IMR-90 (cell line): ENCODE results near the gene AKAP6. TPM values are rescaled to one million over a fixed set of nuclear protein-coding genes. Genes with fewer than 3 reads are reported as not detected.

Source experiments
- ATAC-seq: fragments of 200-7000 bp; cut with Tn5 transposase; 2 replicates; pipeline ENCODE4 v1.9.1; 2020; ENCODE audit warnings: low read depth, mild to moderate bottlenecking, moderate library complexity
- BruUV-seq: library from RNA; stranded (reverse); fragments of 400-500 nt; replicated peaks from 2 replicates; lab custom pipeline; 2021; lab: Mats Ljungman, UMichigan
- CTCF ChIA-PET: fragments of 300-600 bp; formaldehyde crosslinking; extraction: SDS; loops from one replicate; lab custom pipeline; 2021; ENCODE audit warnings: antibody characterized with exemption; lab: Yijun Ruan, JAX
- POLR2A ChIA-PET: fragments of 300-600 bp; sonication (Branson Sonifier 250); formaldehyde crosslinking; loops from one replicate; lab custom pipeline; 2022; ENCODE audit warnings: antibody characterized with exemption; ENCODE audit not compliant: unreplicated experiment; lab: Charles Lee
- DNase-seq: peaks from one replicate; pipeline ENCODE4 v3.0.0; 2013
- H2AFZ ChIP-seq: replicated peaks from 2 replicates; pipeline ENCODE3; 2013; ENCODE audit warnings: low read length, mild to moderate bottlenecking; ENCODE audit not compliant: poor library complexity
- H2AK5ac ChIP-seq: 2 replicates; pipeline ENCODE4 v1.6.1; 2013; ENCODE audit warnings: low read depth, low read length, inconsistent platforms
- H2AK9ac ChIP-seq: replicated peaks from 2 replicates; pipeline ENCODE3; 2013; ENCODE audit warnings: mild to moderate bottlenecking, low read depth, low read length, moderate library complexity; ENCODE audit not compliant: poor library complexity
- H2BK120ac ChIP-seq: 2 replicates; pipeline ENCODE4 v1.6.1; 2013; ENCODE audit warnings: low read depth, low read length, inconsistent platforms
- H2BK15ac ChIP-seq: 3 replicates; pipeline ENCODE4 v1.6.1; 2013; ENCODE audit warnings: low read depth, low read length, inconsistent platforms
- H2BK20ac ChIP-seq: 2 replicates; pipeline ENCODE4 v1.6.1; 2013; ENCODE audit warnings: low read depth, mild to moderate bottlenecking, inconsistent platforms, low read length, moderate library complexity
- H2BK5ac ChIP-seq: 2 replicates; pipeline ENCODE4 v1.6.1; 2013; ENCODE audit warnings: mild to moderate bottlenecking, low read depth, low read length, inconsistent platforms; ENCODE audit not compliant: poor library complexity, severe bottlenecking
- H3K14ac ChIP-seq: replicated peaks from 2 replicates; pipeline ENCODE4 v1.6.1; 2013; ENCODE audit warnings: low read depth, low read length, inconsistent platforms
- H3K18ac ChIP-seq: 2 replicates; pipeline ENCODE4 v1.6.1; 2013; ENCODE audit warnings: low read depth, low read length, control low read depth
- H3K23ac ChIP-seq: 2 replicates; pipeline ENCODE4 v1.6.1; 2013; ENCODE audit warnings: low read depth, low read length, inconsistent platforms
- H3K27ac ChIP-seq: 2 replicates; pipeline ENCODE4 v1.5.1; 2013; ENCODE audit warnings: mild to moderate bottlenecking, control low read depth, low read length; ENCODE audit not compliant: insufficient read depth
- H3K27me3 ChIP-seq: 2 replicates; pipeline ENCODE4 v1.6.1; 2013; ENCODE audit warnings: low read length; ENCODE audit not compliant: control insufficient read depth, insufficient read depth
- H3K36me3 ChIP-seq: 2 replicates; pipeline ENCODE4 v1.6.1; 2013; ENCODE audit warnings: low read length, mixed read lengths; ENCODE audit not compliant: control insufficient read depth, insufficient read depth
- H3K4ac ChIP-seq: 2 replicates; pipeline ENCODE4 v1.6.1; 2013; ENCODE audit warnings: low read depth, low read length, inconsistent platforms
- H3K4me1 ChIP-seq: 2 replicates; pipeline ENCODE4 v1.6.1; 2013; ENCODE audit warnings: low read length, mixed read lengths; ENCODE audit not compliant: control insufficient read depth, insufficient read depth
- H3K4me2 ChIP-seq: 2 replicates; pipeline ENCODE4 v1.6.1; 2013; ENCODE audit warnings: low read depth, mild to moderate bottlenecking, control low read depth, low read length, moderate library complexity
- H3K4me3 ChIP-seq: 2 replicates; pipeline ENCODE4 v1.5.1; 2013; ENCODE audit warnings: low read depth, mild to moderate bottlenecking, control low read depth, low read length, moderate library complexity; ENCODE audit not compliant: insufficient read depth
- H3K56ac ChIP-seq: 2 replicates; pipeline ENCODE4 v1.6.1; 2013; ENCODE audit warnings: low read length, inconsistent platforms; ENCODE audit not compliant: insufficient read depth; ENCODE audit errors: extremely low read depth
- H3K79me1 ChIP-seq, 2 experiments: 2 replicates each; pipeline ENCODE4 v1.6.1; 2013; ENCODE audit warnings: low read length in 2 of 2, inconsistent platforms in 1 of 2, low read depth in 1 of 2
- H3K9ac ChIP-seq: 2 replicates; pipeline ENCODE4 v1.6.1; 2013; ENCODE audit warnings: low read depth, low read length, control low read depth
- H3K9me1 ChIP-seq: 2 replicates; pipeline ENCODE4 v1.6.1; 2013; ENCODE audit warnings: low read length, inconsistent platforms; ENCODE audit not compliant: insufficient read depth
- H3K9me3 ChIP-seq: 2 replicates; pipeline ENCODE4 v1.6.1; 2013; ENCODE audit warnings: low read length; ENCODE audit not compliant: control insufficient read depth, insufficient read depth
- H4K20me1 ChIP-seq: 2 replicates; pipeline ENCODE4 v1.6.1; 2013; ENCODE audit warnings: low read length, inconsistent platforms; ENCODE audit not compliant: insufficient read depth
- H4K5ac ChIP-seq: 2 replicates; pipeline ENCODE4 v1.6.1; 2013; ENCODE audit warnings: mild to moderate bottlenecking, low read depth, low read length, control low read depth
- H4K8ac ChIP-seq, 2 experiments: 2 replicates each; pipeline ENCODE4 v1.6.1; 2013; ENCODE audit warnings: low read depth in 2 of 2, low read length in 2 of 2, control low read depth in 1 of 2, inconsistent platforms in 1 of 2
- H4K91ac ChIP-seq: 2 replicates; pipeline ENCODE4 v1.6.1; 2013; ENCODE audit warnings: low read depth, low read length, inconsistent platforms; ENCODE audit not compliant: insufficient read depth
- MAFK ChIP-seq: IDR thresholded peaks from 2 replicates; pipeline ENCODE4 v1.6.1; 2012; ENCODE audit warnings: low read depth, low read length, improper control_type of control experiment
- NFE2L2 ChIP-seq: fragments of 150-350 bp; IDR thresholded peaks from 2 replicates; pipeline ENCODE4 v1.6.1; 2016; ENCODE audit warnings: low read depth, mild to moderate bottlenecking, low read length
- WGBS, 2 experiments: methylation state at CpG; one replicate each; pipeline versions ENCODE4 v1.1.5 to v1.1.7; 2013; ENCODE audit warnings: missing lambda C conversion rate in 2 of 2; ENCODE audit not compliant: insufficient read length in 1 of 2; ENCODE audit errors: extremely low coverage in 2 of 2; 5-methylcytosine and 5-hydroxymethylcytosine counted together
- dilution Hi-C: fragments of 300-500 bp; cut with HindIII; formaldehyde crosslinking; loops from one replicate; pipeline ENCODE4 v1.14.3; 2018; ENCODE audit warnings: low sequenced_read_pairs; ENCODE audit not compliant: unreplicated experiment
- in situ Hi-C: fragments of 300-500 bp; cut with MboI; formaldehyde crosslinking; loops from 3 replicates; pipeline ENCODE4 v1.14.3; 2019; ENCODE audit warnings: low sequenced_read_pairs, inconsistent platforms, mixed read lengths
- intact Hi-C: fragments of 100-400 bp; cut with micrococcal nuclease; formaldehyde crosslinking; loops from 2 replicates; pipeline ENCODE4 v1.10.0; 2022
- polyA plus RNA-seq, 3 experiments: library from polyadenylated mRNA; depleted of rRNA; stranded (reverse); fragments of >200 nt; gene quantifications; 2 replicates each; pipeline ENCODE4 v1.2.3, GENCODE V29; 2012; ENCODE audit warnings: low replicate concordance in 1 of 3
- total RNA-seq: library from RNA; depleted of rRNA; stranded (reverse); fragments of >200 nt; gene quantifications from 2 replicates; pipeline ENCODE4 v1.2.3, GENCODE V29; 2012

Gene AKAP6
- total and polyA plus RNA-seq, 2 of the 4 experiments (the other 2 are of a cell fraction), result 0.22 to 1.6 TPM

DNA sequence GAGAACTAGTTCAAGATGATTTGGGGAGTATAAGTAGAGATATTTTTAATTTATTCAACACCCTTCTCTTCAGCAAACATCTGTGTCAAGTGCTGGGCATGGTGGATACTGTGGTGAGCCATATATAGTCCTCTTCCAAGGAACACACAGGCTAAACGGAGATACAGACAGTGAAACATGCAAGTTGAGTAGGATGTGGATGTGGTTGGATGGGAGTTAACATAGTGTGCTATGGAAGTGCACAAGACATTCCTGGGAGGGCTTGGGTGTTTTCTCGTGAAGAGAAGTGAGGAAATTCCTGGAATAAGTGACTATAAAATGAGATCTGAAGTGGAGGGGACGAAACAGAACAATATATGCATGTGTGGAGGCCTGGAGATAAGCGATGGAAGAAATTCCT is 428.5 kb downstream of the AKAP6 start:
- Histone ChIP-seq H3K14ac (no peak overlapping the region), H3K27me3 (no peaks in the 10 kb centered on the region), H3K18ac (no peak overlapping the region), H2AK9ac (no peak overlapping the region), H2AK5ac (no peak overlapping the region), H3K4me1 (no peaks in the 10 kb centered on the region), H2BK120ac (no peak overlapping the region), H2BK5ac (no peak overlapping the region), H2AFZ (no peak overlapping the region), H3K4ac (no peak overlapping the region), H2BK15ac (no peak overlapping the region), H3K56ac (no peak overlapping the region), H2BK20ac (no peak overlapping the region), H4K8ac (no peak overlapping the region), H3K9ac (no peak overlapping the region), H3K23ac (no peak overlapping the region), H4K20me1 (no peaks in the 10 kb centered on the region), H3K9me3 (peaks cover 2% of the 10 kb centered on the region; the same call in 1 of the 2 replicates), H4K5ac (no peak overlapping the region), H3K4me3 (no peak overlapping the region), H3K79me1 (no peaks in the 10 kb centered on the region), H3K9me1 (no peaks in the 10 kb centered on the region), H3K27ac (no peak overlapping the region), H3K36me3 (no peaks in the 10 kb centered on the region), H4K91ac (no peak overlapping the region), H3K4me2 (no peak overlapping the region)
- intact Hi-C loops (no loop called here), in situ Hi-C loops (no loop called here), dilution Hi-C loops (no loop called here)
- DNase-seq, result no peak
- TF ChIP-seq MAFK, result no peak
- TF ChIP-seq NFE2L2, result no peak
- no TSS peak for BruUV-seq
- no peak for ATAC-seq
- 10% methylated on average over 2 of the region's 4 CpGs; no CpG with 5 or more reads in 1 of the 2 experiments for WGBS, 2 experiments
- ChIA-PET CTCF (no interaction called here), POLR2A (no interaction called here)
